Esophagus squamous epithelium (tissue), 4 donors: ENCODE results near the gene SIRPG.

Experiments
- CTCF ChIP-seq, 6 experiments: fragments of 450-650 bp in 4 of 6; fragments of 200-600 bp in 2 of 6; sonication (generic) in 2 of 6; IDR thresholded peaks; one replicate each; pipeline ENCODE4 v1.5.1; 2016 to 2019; ENCODE audit warnings: antibody characterized with exemption in 6 of 6, mild to moderate bottlenecking in 4 of 6, moderate library complexity in 4 of 6
- POLR2A ChIP-seq, 4 donors: fragments of 450-650 bp; IDR thresholded peaks; one replicate each; pipeline ENCODE4 v1.6.1; 2017; ENCODE audit warnings: antibody characterized with exemption in 4 of 4, mild to moderate bottlenecking in 4 of 4, moderate library complexity in 3 of 4

- TF ChIP-seq CTCF (IDR thresholded peaks at IDR 0.05) (no peak), POLR2A (IDR thresholded peaks at IDR 0.05) (no peak)
These were observed 6.1 kb downstream of the SIRPG start for GRCh38 chr20:1651268-1652058.
